Fibroblast of skin of left quadriceps (primary cell): ENCODE data around the gene MZF1.
"Not testable (repeated sequence)": the region's sequence is repeated elsewhere in the genome, so short reads cannot be mapped to it uniquely, and the experiment has no call there.

Experiments used
- DNase-seq, 2 experiments: peaks; one replicate each; pipeline ENCODE4 v3.0.0-alpha.2; 2013; ENCODE audit warnings: low read depth in 2 of 2

Gene MZF1

GRCh38 chr19:58572818-58573657 is at the start of gene MZF1:
Gene MZF1, minus strand, starts transcription at chr19:58573335. Its CDS starts 1,946 bp downstream, at chr19:58571389.
- DNase-seq: peak; percentile 100

- not testable (repeated sequence) for DNase-seq
Measured at GRCh38 chr19:58607213-58607612, 34.1 kb upstream of the MZF1 start.

- not testable (repeated sequence) for DNase-seq
Measured at GRCh38 chr19:58606251-58606896, 33.2 kb upstream of the MZF1 start.

- no peak for DNase-seq
Measured at GRCh38 chr19:58586133-58586765, 13.1 kb upstream of the MZF1 start.

GRCh38 chr19:58585442-58586132 is 12.5 kb upstream of the MZF1 start:
- no peak for DNase-seq

GRCh38 chr19:58584498-58585441 is 11.6 kb upstream of the MZF1 start:
- no peak for DNase-seq

GRCh38 chr19:58582985-58583384 is 9.8 kb upstream of the MZF1 start:
- DNase-seq: no peak

- peak; percentile 61 to 65 for DNase-seq
Measured at GRCh38 chr19:58581227-58582141, 8.3 kb upstream of the MZF1 start.

- no peak for DNase-seq
Measured at GRCh38 chr19:58579473-58580142, 6.5 kb upstream of the MZF1 start.

- DNase-seq: no peak
Measured at GRCh38 chr19:58578012-58578925, 5.1 kb upstream of the MZF1 start.

- not testable (repeated sequence) for DNase-seq
Measured at GRCh38 chr19:58577581-58577980, 4.4 kb upstream of the MZF1 start.

GRCh38 chr19:58575183-58576041 is 2.3 kb upstream of the MZF1 start:
- peak; percentile 70 to 76 for DNase-seq

GRCh38 chr19:58573658-58574164 is 576 bp upstream of the MZF1 start:
- DNase-seq: no peak

- DNase-seq: no peak
Measured at GRCh38 chr19:58572026-58572817, 913 bp downstream of the MZF1 start.

- no peak for DNase-seq
Measured at GRCh38 chr19:58571575-58571947, 1.6 kb downstream of the MZF1 start.
